K562 (cell line): Measurements from ENCODE around the gene ATOSA. TPM values are rescaled to one million over a fixed set of nuclear protein-coding genes. Genes with fewer than 3 reads are reported as not detected.

Experiments used
- ATAC-seq: fragments of 200-7000 bp; cut with Tn5 transposase; 3 replicates; pipeline ENCODE4 v1.9.1; 2020; ENCODE audit warnings: moderate library complexity
- BruUV-seq: library from RNA; stranded (reverse); fragments of 400-500 nt; replicated peaks from 2 replicates; lab custom pipeline; 2021; lab: Mats Ljungman, UMichigan
- CTCF ChIA-PET: fragments of 300-600 bp; formaldehyde crosslinking; extraction: SDS; loops from one replicate; lab custom pipeline; 2021; ENCODE audit warnings: low intra/inter-chr PET ratio; lab: Yijun Ruan, JAX
- POLR2A ChIA-PET: fragments of 300-600, 350-650 bp; sonication (Branson Sonifier 250); formaldehyde crosslinking; extraction: SDS; loops from one replicate; lab custom pipeline; 2021; ENCODE audit warnings: antibody characterized with exemption, inconsistent platforms; lab: Yijun Ruan, JAX
- DNase-seq, 4 experiments: peaks; one replicate each; pipeline versions ENCODE4 v3.0.0 to v3.0.0-alpha.2; 2011 to 2018; ENCODE audit warnings: low spot score in 3 of 4, mixed read lengths in 3 of 4; ENCODE audit errors: extremely low read depth in 1 of 4
- FAIRE-seq: peaks from 2 replicates; lab custom pipeline; 2011; peaks lifted over from hg19 to GRCh38; lab: Jason Lieb, UNC
- H2AFZ ChIP-seq: 2 replicates; pipeline ENCODE4 v1.6.0; 2011; ENCODE audit warnings: low read depth, low read length, control low read depth, inconsistent platforms
- H3K27ac ChIP-seq: fragments of 200-600 bp; 3 replicates; pipeline ENCODE4 v1.8.0; 2011; ENCODE audit warnings: low read depth, mild to moderate bottlenecking, control low read depth, inconsistent platforms, low read length, moderate library complexity, mixed read lengths; ENCODE audit errors: extremely low read depth
- H3K27me3 ChIP-seq, 2 experiments: fragments of 300-600 bp in 1 of 2; 2 replicates in 1 of 2; 3 replicates in 1 of 2; pipeline versions ENCODE4 v1.6.0 to v1.8.0; 2011; ENCODE audit warnings: inconsistent platforms in 2 of 2, low read length in 2 of 2, mild to moderate bottlenecking in 1 of 2, mixed read lengths in 1 of 2, moderate library complexity in 1 of 2; ENCODE audit not compliant: control insufficient read depth in 2 of 2, insufficient read depth in 2 of 2
- H3K36me3 ChIP-seq: fragments of 300-600 bp; 3 replicates; pipeline ENCODE4 v1.8.0; 2011; ENCODE audit warnings: mild to moderate bottlenecking, low read length, inconsistent platforms; ENCODE audit not compliant: control insufficient read depth, insufficient read depth
- H3K4me1 ChIP-seq, 2 experiments: fragments of 200-600 bp in 1 of 2; replicated peaks in 1 of 2; 2 replicates in 1 of 2; 3 replicates in 1 of 2; pipeline versions ENCODE4 v1.5.1 to v1.8.0; 2011; ENCODE audit warnings: inconsistent platforms in 2 of 2, low read length in 2 of 2, mild to moderate bottlenecking in 1 of 2, mixed read lengths in 1 of 2, moderate library complexity in 1 of 2; ENCODE audit not compliant: control insufficient read depth in 2 of 2, insufficient read depth in 2 of 2
- H3K4me2 ChIP-seq: 2 replicates; pipeline ENCODE4 v1.6.1; 2011; ENCODE audit warnings: low read length, control low read depth, inconsistent platforms, mixed read lengths; ENCODE audit not compliant: insufficient read depth
- H3K4me3 ChIP-seq: fragments of 200-600 bp; sonication (generic), shearing (Covaris generic); 2 replicates; pipeline ENCODE4 v1.5.1; 2016; ENCODE audit warnings: control low read depth, inconsistent platforms
- H3K79me2 ChIP-seq: fragments of 200-600 bp; 3 replicates; pipeline ENCODE4 v1.8.0; 2011; ENCODE audit warnings: low read length, inconsistent platforms; ENCODE audit not compliant: control insufficient read depth, insufficient read depth
- H3K9ac ChIP-seq, 2 experiments: 2 replicates each; pipeline versions ENCODE4 v1.6.0 to v1.6.1; 2011; ENCODE audit warnings: low read depth in 2 of 2, low read length in 2 of 2, control low read depth in 1 of 2, inconsistent platforms in 1 of 2, mild to moderate bottlenecking in 1 of 2, mixed read lengths in 1 of 2; ENCODE audit not compliant: insufficient read depth in 1 of 2
- H3K9me1 ChIP-seq: one replicate; pipeline ENCODE4 v1.6.0; 2011; ENCODE audit warnings: inconsistent platforms, mild to moderate bottlenecking, low read length, moderate library complexity; ENCODE audit not compliant: control insufficient read depth, insufficient read depth
- H3K9me3 ChIP-seq: replicated peaks from 2 replicates; pipeline ENCODE4 v1.5.1; 2011; ENCODE audit warnings: low read depth, low read length, inconsistent platforms; ENCODE audit not compliant: control insufficient read depth, insufficient read depth
- H4K20me1 ChIP-seq: replicated peaks from 2 replicates; pipeline ENCODE4 v1.6.1; 2011; ENCODE audit warnings: low read length, inconsistent platforms, mixed read lengths; ENCODE audit not compliant: control insufficient read depth, insufficient read depth
- E2F1 ChIP-seq: sonication (generic); formaldehyde crosslinking; IDR thresholded peaks from 2 replicates; pipeline ENCODE4 v1.8.1; 2023; ENCODE audit warnings: mild to moderate bottlenecking, missing genetic modification reagents, moderate library complexity
- ETV1 ChIP-seq: fragments of 450-650 bp; conservative IDR thresholded peaks from 2 replicates; pipeline ENCODE4 v1.6.1; 2016; ENCODE audit warnings: missing genetic modification characterization, control low read depth, low read depth, missing compliant biosample characterization
- FOXK1 ChIP-seq: sonication (generic); formaldehyde crosslinking; IDR thresholded peaks from 2 replicates; pipeline ENCODE4 v1.8.0; 2022; ENCODE audit warnings: missing genetic modification reagents, mild to moderate bottlenecking, borderline replicate concordance
- GABPB1 ChIP-seq: sonication (generic); formaldehyde crosslinking; IDR thresholded peaks from 2 replicates; pipeline ENCODE4 v1.8.0; 2022; ENCODE audit warnings: mild to moderate bottlenecking, missing genetic modification reagents
- JUN ChIP-seq, 2 experiments: sonication (generic) in 1 of 2; formaldehyde crosslinking in 1 of 2; IDR thresholded peaks; 2 replicates each; pipeline versions ENCODE4 v1.6.1 to v1.8.0; 2012 to 2022; ENCODE audit warnings: borderline replicate concordance in 2 of 2, mild to moderate bottlenecking in 2 of 2, improper control_type of control experiment in 1 of 2, low read depth in 1 of 2, low read length in 1 of 2, missing genetic modification reagents in 1 of 2
- KLF6 ChIP-seq: fragments of 250-450 bp; sonication (Bioruptor Pico); IDR thresholded peaks from 2 replicates; pipeline ENCODE4 v1.4.0; 2020; ENCODE audit warnings: mild to moderate bottlenecking, moderate library complexity, borderline replicate concordance
- PHTF2 ChIP-seq: fragments of 250-450 bp; sonication (Bioruptor Pico); IDR thresholded peaks from 2 replicates; pipeline ENCODE4 v1.5.0; 2021; ENCODE audit warnings: mild to moderate bottlenecking
- RBM39 ChIP-seq: fragments of 200-400 bp; formaldehyde crosslinking; optimal IDR thresholded peaks from 2 replicates; pipeline ENCODE3; 2018; ENCODE audit warnings: low read depth, low read length
- RHOXF2B ChIP-seq: fragments of 250-450 bp; sonication (Bioruptor Pico); conservative IDR thresholded peaks from 2 replicates; pipeline ENCODE4 v1.5.1; 2021
- RNF2 ChIP-seq: sonication (generic); IDR thresholded peaks from 2 replicates; pipeline ENCODE4 v1.6.1; 2016
- SMC3 ChIP-seq: conservative IDR thresholded peaks from 2 replicates; pipeline ENCODE4 v1.6.1; 2011; ENCODE audit warnings: low read depth, low read length, improper control_type of control experiment; ENCODE audit not compliant: insufficient read depth
- STAG1 ChIP-seq: sonication (generic); formaldehyde crosslinking; IDR thresholded peaks from 2 replicates; pipeline ENCODE4 v1.5.0; 2020; ENCODE audit warnings: missing genetic modification reagents, borderline replicate concordance
- ZNF121 ChIP-seq: sonication (generic); formaldehyde crosslinking; conservative IDR thresholded peaks from 2 replicates; pipeline ENCODE4 v1.8.0; 2022; ENCODE audit warnings: missing genetic modification reagents
- ZNF133 ChIP-seq: fragments of 250-450 bp; sonication (Bioruptor Pico); IDR thresholded peaks from 2 replicates; pipeline ENCODE4 v1.4.0; 2020; ENCODE audit warnings: mild to moderate bottlenecking
- ZNF239 ChIP-seq: fragments of 250-450 bp; sonication (Bioruptor Pico); IDR thresholded peaks from 2 replicates; pipeline ENCODE4 v1.4.0; 2020; ENCODE audit warnings: mild to moderate bottlenecking
- ZNF274 ChIP-seq: IDR thresholded peaks from 2 replicates; pipeline ENCODE4 v1.6.1; 2011; ENCODE audit warnings: low read depth, mild to moderate bottlenecking, low read length, moderate library complexity, borderline replicate concordance
- WGBS: fragments of 100-300 bp; shearing (Covaris generic); methylation state at CpG from one replicate; pipeline ENCODE4 v1.1.6; 2016; ENCODE audit warnings: low coverage, mixed read lengths; ENCODE audit not compliant: insufficient coverage; ENCODE audit errors: missing lambda C conversion rate; 5-methylcytosine and 5-hydroxymethylcytosine counted together
- in situ Hi-C: fragments of 300-500 bp; cut with MboI; formaldehyde crosslinking; loops from 4 replicates; pipeline ENCODE4 v1.15.0; 2018; ENCODE audit warnings: inconsistent platforms, mixed read lengths
- intact Hi-C: fragments of 100-400 bp; cut with micrococcal nuclease; formaldehyde crosslinking; loops from 2 replicates; pipeline ENCODE4 v1.14.2; 2022
- polyA plus RNA-seq, 8 experiments: library from polyadenylated mRNA; depleted of rRNA in 4 of 8; stranded (reverse) in 5 of 8; unstranded in 3 of 8; fragments of >200 nt; fragmentation: Nextera tagmentation in 2 of 8; fragmentation: Illumina TruSeq in 1 of 8; extraction: Ambion mirVana in 2 of 8; extraction: Trizol in 1 of 8; gene quantifications; 2 replicates each; pipeline versions ENCODE4 v1.2.1 to v1.2.3, GENCODE V29; 2011 to 2014; ENCODE audit warnings: inconsistent platforms in 1 of 8, missing spikeins in 1 of 8
- total RNA-seq, 7 experiments: library from RNA; depleted of rRNA in 6 of 7; stranded (reverse); fragments of >200 nt in 6 of 7; fragmentation: Illumina TruSeq in 2 of 7; extraction: Trizol in 2 of 7; gene quantifications; 2 replicates each; pipeline versions ENCODE4 v1.2.1 to v1.2.3, GENCODE V29; 2011 to 2021; ENCODE audit warnings: low replicate concordance in 1 of 7
- TF ChIP-seq, protein P1 (sequence below): fragments of 250-450 bp; sonication (Bioruptor Pico); IDR thresholded peaks from 2 replicates; pipeline ENCODE4 v1.5.0; 2022; ENCODE audit warnings: mild to moderate bottlenecking

Gene ATOSA
- total and polyA plus RNA-seq, 9 of the 15 experiments (the other 6 are each of a cell fraction or from before 2014, with no cell fraction given), result 2.0 to 6.1 (median 3.9) TPM

DNA sequence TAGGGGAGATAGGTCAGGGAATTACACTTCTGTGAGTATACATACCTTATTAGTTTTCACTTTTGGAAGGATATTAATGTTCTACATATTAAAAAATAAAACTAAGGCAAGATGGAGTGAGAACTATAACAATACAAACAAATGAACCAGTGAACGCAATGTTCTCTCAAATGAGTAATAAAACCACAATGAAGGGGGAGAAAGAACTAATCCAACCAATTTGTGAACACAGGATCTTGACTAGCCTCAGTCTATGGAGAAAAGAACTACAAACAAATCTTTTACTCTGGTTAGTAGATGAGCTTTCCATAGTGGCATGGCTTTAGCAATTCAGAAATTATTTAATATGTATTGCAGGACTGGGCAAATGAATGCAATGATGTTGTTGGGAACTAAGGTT is 26.9 kb upstream of the ATOSA start:
- no peaks in the 10 kb centered on the region for H3K9me1 ChIP-seq
- no peak for FAIRE-seq

More for the DNA sequence above, 26.9 kb upstream of the ATOSA start:
- BruUV-seq, result no TSS peak
- WGBS, result 0% methylated on average over 1 of the region's 1 CpG
- ATAC-seq (no peak), DNase-seq (no peak)
- no peaks in the 10 kb centered on the region for H3K9me3 ChIP-seq
- no peaks in the 10 kb centered on the region for H3K4me1 ChIP-seq
- no peak overlapping the region for H3K9ac ChIP-seq
- POLR2A ChIA-PET, result interaction anchor here (0.6 kb wide), 1 partner anchor 693 kb away, joined by 3 read pairs; no protein-coding TSS in a partner anchor
- no peaks in the 10 kb centered on the region; a peak in 1 of 5 replicates for H3K27me3 ChIP-seq
- in situ Hi-C loops, result no loop called here
- no peak overlapping the region for H3K4me2 ChIP-seq
- no peak overlapping the region for H3K27ac ChIP-seq
- TF ChIP-seq FOXK1 (CRISPR knock-in tag), result no peak
- TF ChIP-seq, protein P1, sequence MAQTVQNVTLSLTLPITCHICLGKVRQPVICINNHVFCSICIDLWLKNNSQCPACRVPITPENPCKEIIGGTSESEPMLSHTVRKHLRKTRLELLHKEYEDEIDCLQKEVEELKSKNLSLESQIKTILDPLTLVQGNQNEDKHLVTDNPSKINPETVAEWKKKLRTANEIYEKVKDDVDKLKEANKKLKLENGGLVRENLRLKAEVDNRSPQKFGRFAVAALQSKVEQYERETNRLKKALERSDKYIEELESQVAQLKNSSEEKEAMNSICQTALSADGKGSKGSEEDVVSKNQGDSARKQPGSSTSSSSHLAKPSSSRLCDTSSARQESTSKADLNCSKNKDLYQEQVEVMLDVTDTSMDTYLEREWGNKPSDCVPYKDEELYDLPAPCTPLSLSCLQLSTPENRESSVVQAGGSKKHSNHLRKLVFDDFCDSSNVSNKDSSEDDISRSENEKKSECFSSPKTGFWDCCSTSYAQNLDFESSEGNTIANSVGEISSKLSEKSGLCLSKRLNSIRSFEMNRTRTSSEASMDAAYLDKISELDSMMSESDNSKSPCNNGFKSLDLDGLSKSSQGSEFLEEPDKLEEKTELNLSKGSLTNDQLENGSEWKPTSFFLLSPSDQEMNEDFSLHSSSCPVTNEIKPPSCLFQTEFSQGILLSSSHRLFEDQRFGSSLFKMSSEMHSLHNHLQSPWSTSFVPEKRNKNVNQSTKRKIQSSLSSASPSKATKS (CRISPR knock-in tag), result no peak
- no peak for TF ChIP-seq RHOXF2B
- TF ChIP-seq RBM39, result no peak
- no peak for TF ChIP-seq ZNF133 (CRISPR knock-in tag)
- no peak for TF ChIP-seq RNF2
- TF ChIP-seq PHTF2 (CRISPR knock-in tag), result no peak
- TF ChIP-seq STAG1 (CRISPR knock-in tag), result no peak
- no peak for TF ChIP-seq ZNF274
- TF ChIP-seq GABPB1 (CRISPR knock-in tag), result no peak
- TF ChIP-seq ETV1 (tag), result no peak
- no peak for TF ChIP-seq JUN (IDR thresholded peaks at IDR 0.05; ENCODE audit: borderline replicate concordance, low read depth, low read length)
- TF ChIP-seq JUN (CRISPR knock-in tag; IDR thresholded peaks at IDR 0.05; ENCODE audit: borderline replicate concordance), result no peak
- no peak for TF ChIP-seq E2F1 (CRISPR knock-in tag)
- no peak for TF ChIP-seq ZNF239 (CRISPR knock-in tag)
- TF ChIP-seq ZNF121 (CRISPR knock-in tag), result no peak
- TF ChIP-seq KLF6, result no peak
- no peak for TF ChIP-seq SMC3
- TF ChIP-seq, all 486 proteins: peak for 0
- intact Hi-C loops, result no loop called here
- H3K4me3 ChIP-seq, result no peak overlapping the region
- H3K36me3 ChIP-seq, result no peaks in the 10 kb centered on the region
- no peak overlapping the region for H2AFZ ChIP-seq
- CTCF ChIA-PET, result no interaction called here
- no peaks in the 10 kb centered on the region for H4K20me1 ChIP-seq
- no peaks in the 10 kb centered on the region for H3K79me2 ChIP-seq
